GM12864 (cell line): Measurements from ENCODE around the gene ZNF689.
A peak's percentile ranks its signal among the peaks of the same experiment; 100 is the strongest.

ENCODE experiments used
- DNase-seq: peaks from one replicate; pipeline ENCODE4 v3.0.0-alpha.2; 2011; ENCODE audit warnings: low read depth
- H3K4me3 ChIP-seq: 2 replicates; pipeline ENCODE4 v1.5.1; 2011; ENCODE audit warnings: mild to moderate bottlenecking, low read depth, low read length, control low read depth
- CTCF ChIP-seq: IDR thresholded peaks from 2 replicates; pipeline ENCODE4 v1.5.1; 2011; ENCODE audit warnings: low read depth, mild to moderate bottlenecking, moderate library complexity, low read length, control low read depth, inconsistent platforms; ENCODE audit errors: missing control alignments

The ZNF689 gene

DNA sequence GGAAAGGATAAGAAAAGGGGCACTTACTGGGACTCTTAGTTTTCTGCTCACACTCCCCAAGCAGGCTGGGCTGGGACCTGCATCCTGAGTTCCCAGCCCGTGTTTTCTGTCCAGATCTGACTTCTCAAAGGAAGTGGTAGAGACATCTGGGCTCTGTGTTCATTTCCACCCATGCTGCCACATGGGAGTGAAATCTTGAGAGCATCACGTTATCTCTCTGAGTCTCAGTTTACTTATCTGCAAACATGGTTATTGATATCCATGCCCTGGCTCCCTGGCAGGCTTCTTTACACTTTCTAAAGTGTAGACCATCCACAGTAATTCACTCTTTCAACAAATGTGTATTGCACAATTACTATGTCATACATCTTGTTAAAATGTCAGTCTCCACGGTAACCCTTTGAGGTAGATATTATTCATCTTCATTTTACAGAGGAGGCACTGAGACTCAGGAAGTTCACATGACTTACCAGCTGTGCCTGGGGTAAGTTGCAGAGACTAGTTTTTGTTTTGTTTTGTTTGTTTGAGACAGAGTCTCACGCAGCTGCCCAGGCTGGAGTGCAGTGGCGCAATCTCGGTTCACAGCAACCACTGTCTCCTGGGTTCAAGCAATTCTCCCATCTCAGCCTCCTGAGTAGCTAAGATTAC is 42.1 kb downstream of the ZNF689 start:
- no peak overlapping the region for H3K4me3 ChIP-seq
- TF ChIP-seq CTCF: no peak
- DNase-seq: peak; percentile 65

- TF ChIP-seq CTCF: no peak
- DNase-seq: no peak
- no peak overlapping the region for H3K4me3 ChIP-seq
Observed at GRCh38 chr16:30567160-30567990, 42.8 kb downstream of the ZNF689 start.

- no peak for DNase-seq
- no peak for TF ChIP-seq CTCF
- no peak overlapping the region for H3K4me3 ChIP-seq
Observed at GRCh38 chr16:30566531-30566930, 43.7 kb downstream of the ZNF689 start.

DNA sequence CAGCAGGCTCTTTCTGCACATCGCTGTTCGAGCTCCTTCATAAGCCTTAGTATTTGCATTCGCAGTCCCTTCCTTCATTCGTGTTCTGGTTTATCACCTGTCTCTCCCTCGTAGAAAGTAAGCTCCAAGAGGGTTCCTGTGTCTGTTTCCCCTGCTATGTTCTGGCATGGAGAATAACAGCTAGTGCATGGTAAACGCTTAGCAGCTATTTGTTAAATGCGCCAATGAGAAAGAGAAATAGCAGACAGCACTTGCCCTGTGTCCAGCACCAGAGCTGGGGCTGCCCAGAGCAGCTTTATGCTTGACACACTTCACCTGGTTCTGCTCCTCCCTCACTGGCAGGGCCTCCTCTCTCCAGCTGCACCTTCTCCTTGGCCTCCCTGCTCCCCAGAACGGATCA is 44.2 kb downstream of the ZNF689 start:
- DNase-seq: no peak
- H3K4me3 ChIP-seq: no peak overlapping the region
- no peak for TF ChIP-seq CTCF

DNA sequence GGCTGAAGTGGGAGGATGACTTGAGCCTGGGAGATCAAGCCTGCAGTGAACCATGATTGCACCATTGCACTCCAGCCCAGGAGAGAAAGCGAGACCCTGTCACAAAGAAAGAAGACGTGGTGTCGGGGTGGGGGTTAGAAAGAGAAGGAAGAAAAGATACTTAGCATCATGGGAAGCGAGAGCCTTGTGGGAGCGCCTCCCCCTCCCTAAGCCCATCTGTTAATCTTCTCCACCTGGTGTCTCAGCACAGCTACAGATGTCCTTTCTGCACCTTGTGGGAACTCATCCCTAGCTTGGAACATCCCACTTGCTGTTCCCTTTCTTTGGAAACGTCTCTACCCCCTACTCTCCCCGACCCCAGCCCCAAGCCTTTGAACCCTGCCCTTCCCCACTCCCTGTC is 44.7 kb downstream of the ZNF689 start:
- no peak for TF ChIP-seq CTCF
- H3K4me3 ChIP-seq: no peak overlapping the region
- DNase-seq: no peak

- no peak for DNase-seq
- H3K4me3 ChIP-seq: peak overlapping the region; percentile 63
- no peak for TF ChIP-seq CTCF
Observed at GRCh38 chr16:30562021-30562420, 48.2 kb downstream of the ZNF689 start.
